AG04449 (cell line): ENCODE measurements around the gene IL1RAPL1.

Source experiments
- CTCF ChIA-PET: fragments of 350-600 bp; formaldehyde crosslinking; extraction: SDS; loops from one replicate; lab custom pipeline; 2021; ENCODE audit warnings: antibody characterized with exemption; lab: Yijun Ruan, JAX
- POLR2A ChIA-PET: fragments of 400-600, 350-600 bp; formaldehyde crosslinking; extraction: SDS; loops from one replicate; lab custom pipeline; 2020; ENCODE audit warnings: antibody characterized with exemption, inconsistent platforms; lab: Yijun Ruan, JAX
- DNase-seq: peaks from one replicate; pipeline ENCODE4 v3.0.0-alpha.2; 2010; ENCODE audit warnings: low read depth, low spot score
- H3K4me3 ChIP-seq: 2 replicates; pipeline ENCODE4 v1.5.1; 2011; ENCODE audit warnings: low read depth, mild to moderate bottlenecking, control low read depth, low read length
- TF ChIP-seq, protein P1 (sequence below): IDR thresholded peaks from one replicate; pipeline ENCODE4 v1.5.1; 2011; ENCODE audit warnings: mild to moderate bottlenecking, moderate library complexity, low read length, control low read depth, inconsistent platforms; ENCODE audit not compliant: insufficient read depth; ENCODE audit errors: missing control alignments

Gene IL1RAPL1

DNA sequence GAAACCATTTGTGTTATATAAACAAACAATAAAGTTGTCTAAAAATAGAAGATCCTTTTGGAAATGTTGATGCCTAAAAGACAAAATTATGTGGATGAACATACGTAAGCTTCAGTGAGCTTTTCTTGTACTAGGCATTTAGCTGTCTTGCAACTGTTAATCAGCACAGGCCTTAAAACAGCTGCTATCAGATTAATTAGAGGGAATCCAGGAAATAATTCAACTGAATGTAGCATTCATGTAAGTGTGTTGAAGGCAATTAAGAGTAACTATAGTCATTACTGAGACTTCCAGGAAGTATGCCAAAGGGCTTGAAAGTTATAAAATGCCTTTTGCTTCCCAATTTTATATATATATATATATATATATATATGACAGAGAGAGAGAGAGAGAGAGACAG is 248.7 kb downstream of the IL1RAPL1 start:
- TF ChIP-seq, protein P1, sequence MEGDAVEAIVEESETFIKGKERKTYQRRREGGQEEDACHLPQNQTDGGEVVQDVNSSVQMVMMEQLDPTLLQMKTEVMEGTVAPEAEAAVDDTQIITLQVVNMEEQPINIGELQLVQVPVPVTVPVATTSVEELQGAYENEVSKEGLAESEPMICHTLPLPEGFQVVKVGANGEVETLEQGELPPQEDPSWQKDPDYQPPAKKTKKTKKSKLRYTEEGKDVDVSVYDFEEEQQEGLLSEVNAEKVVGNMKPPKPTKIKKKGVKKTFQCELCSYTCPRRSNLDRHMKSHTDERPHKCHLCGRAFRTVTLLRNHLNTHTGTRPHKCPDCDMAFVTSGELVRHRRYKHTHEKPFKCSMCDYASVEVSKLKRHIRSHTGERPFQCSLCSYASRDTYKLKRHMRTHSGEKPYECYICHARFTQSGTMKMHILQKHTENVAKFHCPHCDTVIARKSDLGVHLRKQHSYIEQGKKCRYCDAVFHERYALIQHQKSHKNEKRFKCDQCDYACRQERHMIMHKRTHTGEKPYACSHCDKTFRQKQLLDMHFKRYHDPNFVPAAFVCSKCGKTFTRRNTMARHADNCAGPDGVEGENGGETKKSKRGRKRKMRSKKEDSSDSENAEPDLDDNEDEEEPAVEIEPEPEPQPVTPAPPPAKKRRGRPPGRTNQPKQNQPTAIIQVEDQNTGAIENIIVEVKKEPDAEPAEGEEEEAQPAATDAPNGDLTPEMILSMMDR: no peak
- POLR2A ChIA-PET: no interaction called here
- no peak overlapping the region for H3K4me3 ChIP-seq
- CTCF ChIA-PET: no interaction called here
- DNase-seq: no peak

DNA sequence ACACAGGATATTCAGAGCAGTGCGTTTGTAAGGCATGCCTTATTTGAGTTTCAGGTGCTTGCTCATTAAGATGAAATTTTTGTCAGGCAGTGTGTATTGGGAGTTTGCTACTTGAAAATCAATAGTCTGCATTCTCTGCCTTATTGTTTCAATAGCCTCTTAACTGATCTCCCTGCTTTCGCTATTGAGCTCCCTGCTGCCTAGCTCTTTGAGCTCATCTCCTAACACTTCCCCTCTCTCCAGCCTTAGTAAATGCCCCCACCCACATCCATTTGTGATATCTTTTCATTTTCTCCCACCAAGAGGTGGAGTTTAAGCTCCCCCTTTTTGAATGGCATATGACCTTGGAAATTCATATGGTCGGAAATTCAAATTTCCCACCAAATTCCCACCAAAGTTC is 256.6 kb downstream of the IL1RAPL1 start:
- ChIA-PET POLR2A (no interaction called here), CTCF (no interaction called here)
- TF ChIP-seq, protein P1: no peak
- H3K4me3 ChIP-seq: no peak overlapping the region
- DNase-seq: no peak

DNA sequence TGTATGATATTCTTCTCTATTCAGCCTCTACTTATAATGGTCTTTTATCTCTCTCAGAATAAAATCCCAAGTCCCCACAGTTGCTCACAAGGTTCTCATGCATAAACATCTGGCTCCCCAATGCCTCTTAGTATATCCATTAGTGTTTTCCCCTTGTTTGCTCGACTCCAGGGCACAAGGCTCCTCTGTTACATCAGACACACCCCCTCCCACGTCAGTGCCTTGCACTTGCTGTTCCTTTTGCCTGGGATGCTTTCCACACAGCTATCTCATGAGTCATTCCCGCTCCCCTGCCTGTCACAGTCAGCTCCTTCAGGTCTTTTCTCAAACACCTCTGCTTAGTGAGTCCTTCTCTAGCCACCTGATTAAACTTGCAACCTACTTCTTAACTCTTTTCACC is 260.2 kb downstream of the IL1RAPL1 start:
- ChIA-PET CTCF (no interaction called here), POLR2A (no interaction called here)
- H3K4me3 ChIP-seq: no peak overlapping the region
- no peak for DNase-seq
- TF ChIP-seq, protein P1: no peak

DNA sequence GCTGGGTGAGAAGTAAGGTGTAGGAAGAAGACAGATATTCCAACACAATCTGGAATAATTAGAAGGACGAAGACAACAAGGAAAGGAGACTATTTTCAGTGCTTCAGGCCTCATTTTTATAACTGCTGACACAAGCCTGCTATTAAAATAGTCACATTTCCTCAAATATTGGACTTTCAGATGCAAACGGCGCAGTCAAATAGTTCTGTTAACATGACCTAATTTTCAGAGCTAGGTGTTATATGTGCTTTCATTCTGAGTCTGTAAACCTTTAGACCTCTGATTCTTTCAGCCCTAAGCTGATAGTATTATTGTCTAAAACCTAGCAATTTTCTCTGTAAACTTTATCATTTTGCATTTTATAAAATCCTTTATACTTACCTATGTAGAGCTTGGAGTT is 261.5 kb downstream of the IL1RAPL1 start:
- no peak for DNase-seq
- no peak overlapping the region for H3K4me3 ChIP-seq
- POLR2A ChIA-PET: no interaction called here
- CTCF ChIA-PET: no interaction called here
- TF ChIP-seq, protein P1: no peak

DNA sequence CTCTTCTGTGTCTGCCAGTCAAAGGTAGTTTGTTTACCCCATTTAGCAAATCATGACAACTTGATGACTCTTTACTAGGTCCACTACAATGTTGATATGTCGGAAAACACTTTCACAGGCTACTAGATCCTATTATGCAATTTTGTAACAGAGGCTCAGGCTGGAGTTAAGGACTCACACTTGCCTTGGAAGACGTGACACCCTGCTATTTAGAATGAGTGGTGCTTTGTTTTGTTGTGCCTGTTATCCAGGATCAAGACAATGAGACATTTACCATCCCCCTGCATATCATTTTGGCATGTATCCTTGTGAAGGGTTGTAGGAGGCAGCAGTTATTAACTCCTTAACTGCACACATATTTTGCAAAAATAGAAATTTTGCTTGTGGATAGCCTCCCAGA is 263.7 kb downstream of the IL1RAPL1 start:
- no peak overlapping the region for H3K4me3 ChIP-seq
- CTCF ChIA-PET: no interaction called here
- TF ChIP-seq, protein P1: no peak
- no peak for DNase-seq
- POLR2A ChIA-PET: no interaction called here

DNA sequence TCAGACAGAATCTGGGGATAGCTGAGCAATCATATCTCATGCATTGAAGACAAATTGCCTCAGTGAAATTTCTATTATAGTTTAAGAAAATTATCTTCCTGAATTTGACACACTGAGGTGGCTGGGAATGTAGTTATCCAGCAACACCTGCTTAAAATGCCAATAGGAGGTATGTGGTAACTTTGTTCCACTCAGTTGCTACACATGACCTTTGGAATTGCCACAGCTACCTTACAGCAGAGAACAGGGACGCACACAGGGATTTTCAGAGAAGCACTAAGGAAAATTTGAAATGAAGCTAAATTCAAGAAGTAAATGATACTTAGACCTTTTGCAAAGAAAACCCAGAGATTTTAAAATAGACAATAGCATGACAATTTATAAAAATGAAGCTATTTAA is 264.6 kb downstream of the IL1RAPL1 start:
- ChIA-PET POLR2A (no interaction called here), CTCF (no interaction called here)
- no peak for DNase-seq
- TF ChIP-seq, protein P1: no peak
- no peak overlapping the region for H3K4me3 ChIP-seq

DNA sequence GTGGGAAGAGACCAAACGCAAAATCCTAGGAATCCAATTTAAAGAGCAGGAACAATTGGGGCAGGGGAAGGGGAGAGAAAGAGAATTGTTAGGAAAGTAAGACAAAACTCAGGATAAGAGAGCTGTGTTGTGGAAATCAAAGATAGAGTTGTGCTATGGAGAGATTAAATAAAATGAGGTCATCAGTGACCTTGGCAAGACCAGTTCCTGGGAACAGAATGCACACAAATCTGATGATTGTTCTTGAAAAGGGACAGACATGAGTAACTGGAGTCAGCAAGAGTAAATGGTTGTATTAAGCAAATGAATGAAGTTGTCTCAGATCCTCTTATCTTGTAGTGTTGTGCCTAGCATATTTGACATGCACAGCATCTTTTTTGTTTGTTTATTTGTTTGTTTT is 267.4 kb downstream of the IL1RAPL1 start:
- TF ChIP-seq, protein P1: no peak
- H3K4me3 ChIP-seq: no peak overlapping the region
- ChIA-PET CTCF (no interaction called here), POLR2A (no interaction called here)
- no peak for DNase-seq
